Nucleus accumbens (tissue), 56 donors: ENCODE results near the gene PCNX2.

ENCODE experiments used
- DNase-seq, 56 donors: peaks; one replicate each; lab custom pipeline; 2025; lab: John Stamatoyannopoulos, UW

Gene PCNX2

GRCh38 chr1:233323718-233324117, 28.2 kb upstream of the PCNX2 start:
- DNase-seq, result no peak

GRCh38 chr1:233320023-233320422, 24.5 kb upstream of the PCNX2 start:
- DNase-seq, result no peak

- no peak for DNase-seq
Measured at GRCh38 chr1:233319272-233319671, 23.7 kb upstream of the PCNX2 start.

GRCh38 chr1:233316473-233316872, 20.9 kb upstream of the PCNX2 start:
- no peak for DNase-seq

GRCh38 chr1:233315718-233316301, 20.3 kb upstream of the PCNX2 start:
- DNase-seq, result no peak

GRCh38 chr1:233313434-233314155, 18.1 kb upstream of the PCNX2 start:
- DNase-seq, result no peak

GRCh38 chr1:233304489-233305102, 9.1 kb upstream of the PCNX2 start:
- DNase-seq, result no peak

- DNase-seq, result no peak
Measured at GRCh38 chr1:233300326-233300725, 4.8 kb upstream of the PCNX2 start.

- no peak for DNase-seq
Measured at GRCh38 chr1:233299450-233299849, 3.9 kb upstream of the PCNX2 start.

- no peak for DNase-seq
Measured at GRCh38 chr1:233295975-233296322, 424 bp upstream of the PCNX2 start.

- DNase-seq, result peak in 22 of 56 donors; percentile 6 to 61 (median 39)
Measured at GRCh38 chr1:233294913-233295236, 650 bp downstream of the PCNX2 start.

GRCh38 chr1:233293556-233294446, 1.7 kb downstream of the PCNX2 start:
- no peak for DNase-seq

- no peak for DNase-seq
Measured at GRCh38 chr1:233290396-233291034, 5.0 kb downstream of the PCNX2 start.

GRCh38 chr1:233289676-233290075, 5.8 kb downstream of the PCNX2 start:
- no peak for DNase-seq

- DNase-seq, result no peak
Measured at GRCh38 chr1:233282582-233282886, 13.0 kb downstream of the PCNX2 start.

- DNase-seq, result peak in 1 of 56 donors; percentile 10
Measured at GRCh38 chr1:233281711-233282581, 13.6 kb downstream of the PCNX2 start.

GRCh38 chr1:233279971-233280370, 15.6 kb downstream of the PCNX2 start:
- DNase-seq, result no peak

- DNase-seq, result no peak
Measured at GRCh38 chr1:233278631-233279030, 16.9 kb downstream of the PCNX2 start.

GRCh38 chr1:233277637-233278606, 17.6 kb downstream of the PCNX2 start:
- no peak for DNase-seq
